Measurements from ENCODE around the gene BTAF1. TPM values are rescaled to one million over a fixed set of nuclear protein-coding genes. Genes with fewer than 3 reads are reported as not detected.
"Not testable (repeated sequence)": the region's sequence is repeated elsewhere in the genome, so short reads cannot be mapped to it uniquely, and the experiment has no call there.

BTAF1 gene
- total and polyA plus RNA-seq, 8 donors = 5.5 to 16.4 (median 12.5) TPM

DNA sequence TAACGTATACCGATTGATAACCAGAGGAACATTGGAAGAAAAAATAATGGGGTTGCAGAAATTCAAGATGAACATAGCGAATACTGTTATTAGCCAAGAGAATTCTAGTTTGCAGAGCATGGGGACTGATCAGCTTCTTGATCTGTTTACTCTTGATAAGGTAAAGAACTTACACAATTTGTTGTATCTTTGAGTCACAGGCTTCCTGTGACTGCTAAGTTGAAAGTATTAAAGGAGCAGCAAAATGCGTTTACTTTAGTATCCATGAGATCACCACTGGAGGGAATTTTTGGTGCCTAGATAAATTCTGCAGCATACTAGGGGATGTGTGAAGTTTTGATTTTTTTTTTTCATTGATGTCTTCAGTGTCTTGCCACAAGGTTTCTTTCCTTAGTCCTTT lies 103.6 kb downstream of the BTAF1 start:
- H3K4me1 ChIP-seq = no peaks in the 10 kb centered on the region
- H3K9me3 ChIP-seq = no peaks in the 10 kb centered on the region
- peaks cover 0 to 54% (median 8%) of the 10 kb centered on the region in 3 donors for H3K36me3 ChIP-seq
- 64 to 77% methylated on average over 4 of the region's 4 CpGs for WGBS, 2 donors
- intact Hi-C loops (cut with DNase I) = no loop called here
- ATAC-seq (peak in 3 of 4 donors; percentile 48 to 50 (median 48)), FAIRE-seq (no peak), DNase-seq (no peak)
- no peaks in the 10 kb centered on the region for H3K27me3 ChIP-seq
- TF ChIP-seq, protein P1, sequence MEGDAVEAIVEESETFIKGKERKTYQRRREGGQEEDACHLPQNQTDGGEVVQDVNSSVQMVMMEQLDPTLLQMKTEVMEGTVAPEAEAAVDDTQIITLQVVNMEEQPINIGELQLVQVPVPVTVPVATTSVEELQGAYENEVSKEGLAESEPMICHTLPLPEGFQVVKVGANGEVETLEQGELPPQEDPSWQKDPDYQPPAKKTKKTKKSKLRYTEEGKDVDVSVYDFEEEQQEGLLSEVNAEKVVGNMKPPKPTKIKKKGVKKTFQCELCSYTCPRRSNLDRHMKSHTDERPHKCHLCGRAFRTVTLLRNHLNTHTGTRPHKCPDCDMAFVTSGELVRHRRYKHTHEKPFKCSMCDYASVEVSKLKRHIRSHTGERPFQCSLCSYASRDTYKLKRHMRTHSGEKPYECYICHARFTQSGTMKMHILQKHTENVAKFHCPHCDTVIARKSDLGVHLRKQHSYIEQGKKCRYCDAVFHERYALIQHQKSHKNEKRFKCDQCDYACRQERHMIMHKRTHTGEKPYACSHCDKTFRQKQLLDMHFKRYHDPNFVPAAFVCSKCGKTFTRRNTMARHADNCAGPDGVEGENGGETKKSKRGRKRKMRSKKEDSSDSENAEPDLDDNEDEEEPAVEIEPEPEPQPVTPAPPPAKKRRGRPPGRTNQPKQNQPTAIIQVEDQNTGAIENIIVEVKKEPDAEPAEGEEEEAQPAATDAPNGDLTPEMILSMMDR (IDR thresholded peaks at IDR 0.05) = no peak
- H3K27ac ChIP-seq = no peak overlapping the region
- no peak overlapping the region for H3K4me3 ChIP-seq

DNA sequence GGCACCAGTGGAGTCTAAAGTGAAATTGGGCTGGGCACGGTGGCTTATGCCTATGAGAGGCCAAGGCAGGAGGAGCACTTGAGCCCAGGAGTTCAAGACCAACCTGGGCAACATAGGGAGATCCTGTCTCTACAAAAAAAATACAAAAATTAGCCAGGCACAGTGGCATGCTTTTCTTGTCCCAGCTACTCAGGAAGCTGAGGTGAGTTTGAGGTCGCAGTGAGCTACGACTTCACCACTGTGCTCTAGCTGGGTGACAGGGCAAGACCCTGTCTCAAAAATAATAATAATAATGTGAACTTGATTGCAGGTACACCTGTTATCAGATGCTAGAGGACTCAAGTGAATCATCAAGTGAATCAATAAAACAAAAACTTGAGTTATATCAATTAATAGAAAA lies 108.0 kb downstream of the BTAF1 start:
- FAIRE-seq = no peak
- DNase-seq = no peak
- no peaks in the 10 kb centered on the region for H3K27me3 ChIP-seq
- TF ChIP-seq, protein P1 (IDR thresholded peaks at IDR 0.05) = no peak
- H3K9me3 ChIP-seq = no peaks in the 10 kb centered on the region
- no peak for ATAC-seq
- peaks cover 0 to 37% (median 4%) of the 10 kb centered on the region in 3 donors for H3K36me3 ChIP-seq
- H3K4me3 ChIP-seq = no peak overlapping the region
- WGBS, 2 donors = 96% methylated on average over 3 of the region's 3 CpGs
- intact Hi-C loops (cut with DNase I) = no loop called here
- no peak overlapping the region for H3K27ac ChIP-seq
- H3K4me1 ChIP-seq = no peaks in the 10 kb centered on the region

- ATAC-seq; DNase-seq; FAIRE-seq; H3K27ac ChIP-seq; H3K4me1 ChIP-seq; H3K4me3 ChIP-seq; H3K27me3 ChIP-seq; intact Hi-C loops (cut with DNase I); H3K9me3 ChIP-seq: not testable (repeated sequence)
- H3K36me3 ChIP-seq = peaks cover 0 to 22% (median 4%) of the 10 kb centered on the region in 3 donors
- 51 to 55% methylated on average over 3 of the region's 3 CpGs for WGBS, 2 donors
Measured at GRCh38 chr10:92033070-92033469, 109.5 kb downstream of the BTAF1 start.

GRCh38 chr10:92038949-92039348 lies 115.4 kb downstream of the BTAF1 start:
- Histone ChIP-seq H3K9me3 (no peaks in the 10 kb centered on the region), H3K4me3 (no peak overlapping the region), H3K4me1 (no peaks in the 10 kb centered on the region), H3K27me3 (no peaks in the 10 kb centered on the region), H3K27ac (no peak overlapping the region), H3K36me3 (no peaks in the 10 kb centered on the region)
- FAIRE-seq (no peak), DNase-seq (no peak), ATAC-seq (no peak)
- TF ChIP-seq, protein P1 (IDR thresholded peaks at IDR 0.05) = no peak
- intact Hi-C loops (cut with DNase I) = no loop called here
- 79 to 83% methylated on average over 1 of the region's 1 CpG for WGBS, 2 donors

DNA sequence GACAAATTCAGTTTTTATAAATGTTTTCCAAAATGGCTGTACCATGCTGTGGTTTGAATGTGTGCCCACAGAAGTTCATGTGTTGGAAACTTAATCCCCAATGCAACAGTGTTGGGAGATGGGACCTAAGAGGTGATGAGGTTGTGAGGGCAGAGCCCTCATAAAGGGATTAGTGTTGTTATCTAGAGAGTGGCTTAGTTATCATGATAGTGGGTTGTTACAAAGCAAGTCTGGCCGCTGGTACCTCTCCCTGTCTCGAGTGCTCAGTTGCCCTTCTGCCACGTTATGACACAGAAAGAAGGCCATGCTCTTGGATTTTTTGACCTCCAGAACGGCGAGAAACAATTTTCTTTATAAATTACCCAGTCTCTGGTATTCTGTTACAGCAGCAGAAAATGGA lies 119.0 kb downstream of the BTAF1 start:
- intact Hi-C loops (cut with DNase I) = no loop called here
- 85% methylated on average over 5 of the region's 5 CpGs for WGBS, 2 donors
- H3K4me3 ChIP-seq = no peak overlapping the region
- H3K9me3 ChIP-seq = no peaks in the 10 kb centered on the region
- H3K4me1 ChIP-seq = no peaks in the 10 kb centered on the region
- ATAC-seq (no peak), DNase-seq (no peak), FAIRE-seq (no peak)
- H3K27ac ChIP-seq = no peak overlapping the region
- TF ChIP-seq, protein P1 (IDR thresholded peaks at IDR 0.05) = no peak
- H3K36me3 ChIP-seq = no peaks in the 10 kb centered on the region
- H3K27me3 ChIP-seq = no peaks in the 10 kb centered on the region
